ENCODE data around the gene OBSL1. TPM values are rescaled to one million over a fixed set of nuclear protein-coding genes. Genes with fewer than 3 reads are reported as not detected.
A peak's percentile ranks its signal among the peaks of the same experiment; 100 is the strongest.

Gene OBSL1
- total and polyA plus RNA-seq, 10 of the 15 experiments (the other 5 are each of a cell fraction or from before 2014, with no cell fraction given): 0.14 to 0.77 TPM; not detected in 8

DNA sequence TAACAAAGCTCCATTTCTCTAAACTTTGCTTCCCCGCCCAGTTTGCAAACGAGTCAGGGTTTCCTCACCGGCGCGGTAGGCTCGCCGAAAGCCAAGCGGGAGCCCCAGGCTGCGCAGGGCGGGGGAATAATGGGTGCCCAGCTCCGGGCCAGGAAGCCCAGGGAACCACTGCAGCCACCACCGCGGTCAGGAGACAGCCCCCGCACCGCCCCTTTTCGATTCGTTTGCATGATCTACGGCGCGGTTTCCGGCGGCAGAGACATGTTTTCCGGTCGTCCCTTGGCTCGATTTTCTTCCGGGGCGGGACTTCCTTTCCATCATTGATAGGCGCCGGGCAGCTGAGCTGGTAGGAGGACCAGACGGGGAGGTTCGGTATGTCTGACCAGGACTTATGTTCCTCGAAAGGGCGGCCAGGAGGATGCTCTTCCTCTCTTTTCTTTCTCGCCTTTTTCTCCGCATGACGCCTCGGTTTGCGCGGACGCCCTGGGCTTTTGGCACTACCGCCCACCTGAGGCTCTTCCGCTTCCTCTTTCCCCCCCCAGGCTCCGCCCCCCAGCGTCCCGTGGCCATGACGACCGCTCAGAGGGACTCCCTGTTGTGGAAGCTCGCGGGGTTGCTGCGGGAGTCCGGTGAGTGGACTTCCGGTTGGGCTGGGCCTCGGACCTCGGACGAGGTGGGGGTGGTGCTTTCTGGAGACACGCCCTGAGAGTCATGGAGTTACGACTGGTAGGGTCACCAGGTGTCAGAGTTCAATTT is 26.4 kb upstream of the OBSL1 start, which contains the start of gene STK11IP (continued):
- TF ChIP-seq ZNF384 (IDR thresholded peaks at IDR 0.05; ENCODE audit: borderline replicate concordance, low read depth, low read length): no peak
- TF ChIP-seq, protein P1, sequence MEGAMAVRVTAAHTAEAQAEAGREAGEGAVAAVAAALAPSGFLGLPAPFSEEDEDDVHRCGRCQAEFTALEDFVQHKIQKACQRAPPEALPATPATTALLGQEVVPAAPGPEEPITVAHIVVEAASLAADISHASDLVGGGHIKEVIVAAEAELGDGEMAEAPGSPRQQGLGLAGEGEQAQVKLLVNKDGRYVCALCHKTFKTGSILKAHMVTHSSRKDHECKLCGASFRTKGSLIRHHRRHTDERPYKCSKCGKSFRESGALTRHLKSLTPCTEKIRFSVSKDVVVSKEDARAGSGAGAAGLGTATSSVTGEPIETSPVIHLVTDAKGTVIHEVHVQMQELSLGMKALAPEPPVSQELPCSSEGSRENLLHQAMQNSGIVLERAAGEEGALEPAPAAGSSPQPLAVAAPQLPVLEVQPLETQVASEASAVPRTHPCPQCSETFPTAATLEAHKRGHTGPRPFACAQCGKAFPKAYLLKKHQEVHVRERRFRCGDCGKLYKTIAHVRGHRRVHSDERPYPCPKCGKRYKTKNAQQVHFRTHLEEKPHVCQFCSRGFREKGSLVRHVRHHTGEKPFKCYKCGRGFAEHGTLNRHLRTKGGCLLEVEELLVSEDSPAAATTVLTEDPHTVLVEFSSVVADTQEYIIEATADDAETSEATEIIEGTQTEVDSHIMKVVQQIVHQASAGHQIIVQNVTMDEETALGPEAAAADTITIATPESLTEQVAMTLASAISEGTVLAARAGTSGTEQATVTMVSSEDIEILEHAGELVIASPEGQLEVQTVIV (IDR thresholded peaks at IDR 0.05; ENCODE audit: borderline replicate concordance, partially characterized antibody): peak; percentile 84
- TF ChIP-seq TCF7 (IDR thresholded peaks at IDR 0.05; ENCODE audit: borderline replicate concordance): no peak
- TF ChIP-seq BMI1 (IDR thresholded peaks at IDR 0.05; ENCODE audit: borderline replicate concordance): peak; percentile 99
- no peak for TF ChIP-seq HDAC2 (IDR thresholded peaks at IDR 0.05)
- TF ChIP-seq, protein P2, sequence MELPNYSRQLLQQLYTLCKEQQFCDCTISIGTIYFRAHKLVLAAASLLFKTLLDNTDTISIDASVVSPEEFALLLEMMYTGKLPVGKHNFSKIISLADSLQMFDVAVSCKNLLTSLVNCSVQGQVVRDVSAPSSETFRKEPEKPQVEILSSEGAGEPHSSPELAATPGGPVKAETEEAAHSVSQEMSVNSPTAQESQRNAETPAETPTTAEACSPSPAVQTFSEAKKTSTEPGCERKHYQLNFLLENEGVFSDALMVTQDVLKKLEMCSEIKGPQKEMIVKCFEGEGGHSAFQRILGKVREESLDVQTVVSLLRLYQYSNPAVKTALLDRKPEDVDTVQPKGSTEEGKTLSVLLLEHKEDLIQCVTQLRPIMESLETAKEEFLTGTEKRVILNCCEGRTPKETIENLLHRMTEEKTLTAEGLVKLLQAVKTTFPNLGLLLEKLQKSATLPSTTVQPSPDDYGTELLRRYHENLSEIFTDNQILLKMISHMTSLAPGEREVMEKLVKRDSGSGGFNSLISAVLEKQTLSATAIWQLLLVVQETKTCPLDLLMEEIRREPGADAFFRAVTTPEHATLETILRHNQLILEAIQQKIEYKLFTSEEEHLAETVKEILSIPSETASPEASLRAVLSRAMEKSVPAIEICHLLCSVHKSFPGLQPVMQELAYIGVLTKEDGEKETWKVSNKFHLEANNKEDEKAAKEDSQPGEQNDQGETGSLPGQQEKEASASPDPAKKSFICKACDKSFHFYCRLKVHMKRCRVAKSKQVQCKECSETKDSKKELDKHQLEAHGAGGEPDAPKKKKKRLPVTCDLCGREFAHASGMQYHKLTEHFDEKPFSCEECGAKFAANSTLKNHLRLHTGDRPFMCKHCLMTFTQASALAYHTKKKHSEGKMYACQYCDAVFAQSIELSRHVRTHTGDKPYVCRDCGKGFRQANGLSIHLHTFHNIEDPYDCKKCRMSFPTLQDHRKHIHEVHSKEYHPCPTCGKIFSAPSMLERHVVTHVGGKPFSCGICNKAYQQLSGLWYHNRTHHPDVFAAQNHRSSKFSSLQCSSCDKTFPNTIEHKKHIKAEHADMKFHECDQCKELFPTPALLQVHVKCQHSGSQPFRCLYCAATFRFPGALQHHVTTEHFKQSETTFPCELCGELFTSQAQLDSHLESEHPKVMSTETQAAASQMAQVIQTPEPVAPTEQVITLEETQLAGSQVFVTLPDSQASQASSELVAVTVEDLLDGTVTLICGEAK (IDR thresholded peaks at IDR 0.05; ENCODE audit: borderline replicate concordance): peak; percentile 98
- TF ChIP-seq NFXL1 (IDR thresholded peaks at IDR 0.05; ENCODE audit: borderline replicate concordance): no peak
- TF ChIP-seq, protein P3, sequence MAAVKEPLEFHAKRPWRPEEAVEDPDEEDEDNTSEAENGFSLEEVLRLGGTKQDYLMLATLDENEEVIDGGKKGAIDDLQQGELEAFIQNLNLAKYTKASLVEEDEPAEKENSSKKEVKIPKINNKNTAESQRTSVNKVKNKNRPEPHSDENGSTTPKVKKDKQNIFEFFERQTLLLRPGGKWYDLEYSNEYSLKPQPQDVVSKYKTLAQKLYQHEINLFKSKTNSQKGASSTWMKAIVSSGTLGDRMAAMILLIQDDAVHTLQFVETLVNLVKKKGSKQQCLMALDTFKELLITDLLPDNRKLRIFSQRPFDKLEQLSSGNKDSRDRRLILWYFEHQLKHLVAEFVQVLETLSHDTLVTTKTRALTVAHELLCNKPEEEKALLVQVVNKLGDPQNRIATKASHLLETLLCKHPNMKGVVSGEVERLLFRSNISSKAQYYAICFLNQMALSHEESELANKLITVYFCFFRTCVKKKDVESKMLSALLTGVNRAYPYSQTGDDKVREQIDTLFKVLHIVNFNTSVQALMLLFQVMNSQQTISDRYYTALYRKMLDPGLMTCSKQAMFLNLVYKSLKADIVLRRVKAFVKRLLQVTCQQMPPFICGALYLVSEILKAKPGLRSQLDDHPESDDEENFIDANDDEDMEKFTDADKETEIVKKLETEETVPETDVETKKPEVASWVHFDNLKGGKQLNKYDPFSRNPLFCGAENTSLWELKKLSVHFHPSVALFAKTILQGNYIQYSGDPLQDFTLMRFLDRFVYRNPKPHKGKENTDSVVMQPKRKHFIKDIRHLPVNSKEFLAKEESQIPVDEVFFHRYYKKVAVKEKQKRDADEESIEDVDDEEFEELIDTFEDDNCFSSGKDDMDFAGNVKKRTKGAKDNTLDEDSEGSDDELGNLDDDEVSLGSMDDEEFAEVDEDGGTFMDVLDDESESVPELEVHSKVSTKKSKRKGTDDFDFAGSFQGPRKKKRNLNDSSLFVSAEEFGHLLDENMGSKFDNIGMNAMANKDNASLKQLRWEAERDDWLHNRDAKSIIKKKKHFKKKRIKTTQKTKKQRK (IDR thresholded peaks at IDR 0.05; ENCODE audit: low read depth, low read length): no peak; the same call in 1 of the 2 replicates
- peak in 1 of 2 experiments; percentile 32; a peak in 2 of 4 replicates for TF ChIP-seq IKZF2 (IDR thresholded peaks at IDR 0.05)
- TF ChIP-seq, protein P4, sequence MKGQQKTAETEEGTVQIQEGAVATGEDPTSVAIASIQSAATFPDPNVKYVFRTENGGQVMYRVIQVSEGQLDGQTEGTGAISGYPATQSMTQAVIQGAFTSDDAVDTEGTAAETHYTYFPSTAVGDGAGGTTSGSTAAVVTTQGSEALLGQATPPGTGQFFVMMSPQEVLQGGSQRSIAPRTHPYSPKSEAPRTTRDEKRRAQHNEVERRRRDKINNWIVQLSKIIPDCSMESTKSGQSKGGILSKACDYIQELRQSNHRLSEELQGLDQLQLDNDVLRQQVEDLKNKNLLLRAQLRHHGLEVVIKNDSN (IDR thresholded peaks at IDR 0.05; ENCODE audit: borderline replicate concordance, extremely low read length, insufficient read depth, low read depth, low read length): no peak
- no peak for TF ChIP-seq EZH2 (IDR thresholded peaks at IDR 0.05; ENCODE audit: borderline replicate concordance, control insufficient read depth, low read depth, low read length)
- TF ChIP-seq, protein P5, sequence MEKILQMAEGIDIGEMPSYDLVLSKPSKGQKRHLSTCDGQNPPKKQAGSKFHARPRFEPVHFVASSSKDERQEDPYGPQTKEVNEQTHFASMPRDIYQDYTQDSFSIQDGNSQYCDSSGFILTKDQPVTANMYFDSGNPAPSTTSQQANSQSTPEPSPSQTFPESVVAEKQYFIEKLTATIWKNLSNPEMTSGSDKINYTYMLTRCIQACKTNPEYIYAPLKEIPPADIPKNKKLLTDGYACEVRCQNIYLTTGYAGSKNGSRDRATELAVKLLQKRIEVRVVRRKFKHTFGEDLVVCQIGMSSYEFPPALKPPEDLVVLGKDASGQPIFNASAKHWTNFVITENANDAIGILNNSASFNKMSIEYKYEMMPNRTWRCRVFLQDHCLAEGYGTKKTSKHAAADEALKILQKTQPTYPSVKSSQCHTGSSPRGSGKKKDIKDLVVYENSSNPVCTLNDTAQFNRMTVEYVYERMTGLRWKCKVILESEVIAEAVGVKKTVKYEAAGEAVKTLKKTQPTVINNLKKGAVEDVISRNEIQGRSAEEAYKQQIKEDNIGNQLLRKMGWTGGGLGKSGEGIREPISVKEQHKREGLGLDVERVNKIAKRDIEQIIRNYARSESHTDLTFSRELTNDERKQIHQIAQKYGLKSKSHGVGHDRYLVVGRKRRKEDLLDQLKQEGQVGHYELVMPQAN (conservative IDR thresholded peaks at IDR 0.05): peak; percentile 96
- peak in 1 of 2 experiments; percentile 67; a peak in 1 of 4 replicates for TF ChIP-seq ETV6 (conservative IDR thresholded peaks at IDR 0.05 in 1 of 2, IDR thresholded peaks at IDR 0.05 in 1 of 2; ENCODE audit: borderline replicate concordance in 1 of 2, low read depth in 1 of 2)
- TF ChIP-seq SIN3A (IDR thresholded peaks at IDR 0.05; ENCODE audit: low read depth, low read length): peak; percentile 98
